ENCODE measurements around the gene OSBPL2.

Gene OSBPL2

DNA sequence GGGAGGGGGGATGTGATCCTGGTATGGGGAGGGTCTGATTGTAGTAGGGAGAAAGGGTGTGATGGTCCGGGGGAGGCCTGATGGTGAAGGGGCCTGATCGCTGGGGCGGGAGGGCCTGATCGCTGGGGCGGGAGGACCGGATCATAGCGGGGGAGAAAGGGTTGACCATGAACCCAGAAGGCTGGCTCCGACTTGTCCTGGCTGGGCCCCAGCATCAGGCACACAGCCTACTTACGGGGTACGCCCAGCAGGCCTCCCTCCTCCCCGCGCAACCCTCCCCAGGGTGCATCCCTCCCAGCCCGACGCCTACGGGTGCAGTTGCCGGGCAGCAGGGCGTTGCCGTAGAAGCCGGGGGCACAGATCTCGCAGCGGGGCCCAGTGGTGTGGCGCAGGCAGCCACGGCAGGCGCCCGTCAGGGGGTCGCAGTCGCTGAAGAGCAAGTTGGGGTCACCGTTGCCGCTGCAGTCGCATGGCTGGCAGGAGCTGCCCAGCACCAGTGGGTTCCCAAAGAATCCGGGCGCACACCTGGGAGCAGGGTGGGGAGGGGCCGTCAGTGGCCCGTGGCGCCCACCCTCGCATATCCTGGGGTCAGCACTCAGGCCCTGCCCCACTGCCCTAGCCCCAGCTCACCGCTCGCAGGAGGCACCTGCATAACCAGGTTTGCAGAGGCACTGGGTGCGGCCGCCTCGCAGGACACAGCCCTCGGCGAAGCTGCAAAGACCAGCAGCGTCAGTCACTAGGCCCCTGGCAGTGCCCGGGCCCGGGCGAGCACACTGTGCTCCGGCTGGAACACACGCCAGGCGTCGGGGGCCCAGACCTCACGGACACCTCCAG lies 85.0 kb downstream of the OSBPL2 start:
- FAIRE-seq: no peak
- TF ChIP-seq TAF1 (IDR thresholded peaks at IDR 0.05; ENCODE audit: borderline replicate concordance, low read depth, low read length) (no peak), POLR2AphosphoS5 (IDR thresholded peaks at IDR 0.05; ENCODE audit: low read depth, low read length) (no peak), POLR2A (IDR thresholded peaks at IDR 0.05; ENCODE audit: low read depth, low read length) (no peak)
- no peak for DNase-seq (ENCODE audit: insufficient read length)

DNA sequence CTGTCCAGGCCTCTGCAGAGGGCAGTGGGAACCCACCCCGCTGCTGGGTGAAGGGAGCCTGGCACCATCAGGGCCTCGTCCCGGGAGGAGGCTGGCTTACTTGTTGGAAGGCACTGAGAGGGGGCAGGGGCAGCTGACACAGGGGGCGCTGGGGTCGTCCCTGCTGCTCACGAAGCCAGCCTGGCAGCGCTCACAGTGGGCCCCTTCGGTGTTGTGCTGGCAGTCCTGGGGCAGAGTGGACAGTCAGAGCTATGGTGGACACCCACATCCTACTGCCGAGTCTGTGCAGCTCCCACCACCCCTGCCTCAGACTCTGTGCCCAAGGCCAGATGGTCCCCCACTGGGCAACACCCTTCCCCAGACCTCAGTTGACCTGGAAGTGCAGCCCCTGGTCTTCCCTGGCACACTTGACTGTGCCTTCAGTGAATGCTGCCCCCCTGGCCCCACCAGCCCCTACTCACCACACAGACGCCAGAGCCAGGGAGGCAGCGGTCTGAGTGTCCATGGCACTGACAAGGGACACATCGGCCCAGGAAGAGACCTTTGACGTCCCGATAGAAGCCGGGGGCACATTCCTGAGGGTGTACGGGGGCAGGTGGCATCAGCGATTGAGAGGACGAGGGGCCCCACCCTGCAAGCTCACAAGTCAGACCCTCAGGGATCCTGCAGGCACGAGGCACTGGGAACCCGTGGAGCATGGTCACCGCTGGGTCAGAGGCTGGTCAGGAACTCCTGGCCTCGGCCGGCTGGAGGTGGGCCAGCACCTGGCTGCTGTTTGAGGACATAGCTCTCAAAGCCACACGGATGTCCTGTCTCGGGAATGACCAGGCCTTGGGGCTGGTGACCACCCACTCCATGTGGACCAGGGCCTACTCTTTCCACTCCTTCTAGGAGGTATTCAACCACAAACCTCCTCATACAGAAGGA lies 85.9 kb downstream of the OSBPL2 start:
- DNase-seq (ENCODE audit: insufficient read length) (no peak), FAIRE-seq (no peak)
- TF ChIP-seq POLR2AphosphoS5 (IDR thresholded peaks at IDR 0.05; ENCODE audit: low read depth, low read length) (no peak), TAF1 (IDR thresholded peaks at IDR 0.05; ENCODE audit: borderline replicate concordance, low read depth, low read length) (no peak), POLR2A (IDR thresholded peaks at IDR 0.05; ENCODE audit: low read depth, low read length) (no peak)

DNA sequence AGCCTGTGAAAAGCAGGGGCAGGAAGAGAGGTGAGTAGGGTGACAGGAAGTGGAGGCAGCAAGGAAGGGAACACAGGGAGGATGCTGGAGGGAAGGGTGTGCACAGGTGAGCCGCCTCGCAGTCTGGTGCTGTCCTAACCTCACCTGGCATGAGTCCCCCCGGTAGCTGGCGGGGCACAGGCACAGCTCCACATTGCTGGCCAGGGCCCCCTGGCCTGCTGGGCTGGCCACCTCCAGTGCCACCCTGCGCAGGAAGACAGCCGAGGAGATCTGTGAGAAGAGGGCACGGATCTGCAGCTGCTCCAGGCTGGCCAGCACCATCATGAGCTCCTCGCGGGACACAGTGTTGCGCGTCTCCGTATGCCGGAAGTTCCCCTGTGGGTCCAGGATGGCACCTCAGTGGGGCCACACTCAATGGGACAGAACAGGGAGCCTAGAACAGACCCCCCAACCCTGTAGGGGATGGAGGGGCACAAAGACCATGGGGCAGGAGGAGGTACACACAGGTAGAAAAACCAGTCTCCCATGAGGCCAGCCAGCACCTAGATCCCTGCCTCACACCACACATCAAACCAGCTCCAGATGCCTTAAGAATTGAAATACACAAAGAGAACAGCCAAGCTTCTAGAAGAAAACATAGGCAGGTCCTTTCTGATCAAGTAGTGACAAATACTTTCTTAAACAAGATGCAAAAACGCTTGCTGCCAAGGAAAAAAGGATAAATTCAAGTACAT lies 87.0 kb downstream of the OSBPL2 start:
- TF ChIP-seq TAF1 (IDR thresholded peaks at IDR 0.05; ENCODE audit: borderline replicate concordance, low read depth, low read length) (no peak), POLR2A (IDR thresholded peaks at IDR 0.05; ENCODE audit: low read depth, low read length) (no peak), POLR2AphosphoS5 (IDR thresholded peaks at IDR 0.05; ENCODE audit: low read depth, low read length) (no peak)
- FAIRE-seq: no peak
- DNase-seq (ENCODE audit: insufficient read length): no peak

DNA sequence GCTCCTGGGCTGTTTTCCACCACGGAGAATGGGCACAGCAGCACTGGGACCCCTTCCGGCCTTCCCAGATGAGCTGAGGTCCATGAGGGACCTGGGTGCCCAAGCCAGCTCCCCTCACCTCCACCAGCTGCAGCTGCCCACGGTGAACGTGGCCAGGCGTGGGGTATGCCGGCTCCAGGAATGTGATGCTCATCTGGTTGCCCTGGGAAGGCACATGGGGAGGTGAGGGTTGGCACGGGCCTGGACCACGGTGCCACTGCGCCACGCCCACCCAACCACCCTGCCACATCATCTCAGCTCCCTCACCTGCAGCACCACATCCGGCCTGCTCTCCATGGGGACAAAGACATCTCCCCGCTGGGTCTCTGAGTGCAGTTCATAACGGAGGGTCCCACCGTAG lies 88.2 kb downstream of the OSBPL2 start:
- FAIRE-seq: no peak
- TF ChIP-seq POLR2AphosphoS5 (IDR thresholded peaks at IDR 0.05; ENCODE audit: low read depth, low read length): no peak
- no peak for TF ChIP-seq TAF1 (IDR thresholded peaks at IDR 0.05; ENCODE audit: borderline replicate concordance, low read depth, low read length)
- TF ChIP-seq POLR2A (IDR thresholded peaks at IDR 0.05; ENCODE audit: low read depth, low read length): no peak

DNA sequence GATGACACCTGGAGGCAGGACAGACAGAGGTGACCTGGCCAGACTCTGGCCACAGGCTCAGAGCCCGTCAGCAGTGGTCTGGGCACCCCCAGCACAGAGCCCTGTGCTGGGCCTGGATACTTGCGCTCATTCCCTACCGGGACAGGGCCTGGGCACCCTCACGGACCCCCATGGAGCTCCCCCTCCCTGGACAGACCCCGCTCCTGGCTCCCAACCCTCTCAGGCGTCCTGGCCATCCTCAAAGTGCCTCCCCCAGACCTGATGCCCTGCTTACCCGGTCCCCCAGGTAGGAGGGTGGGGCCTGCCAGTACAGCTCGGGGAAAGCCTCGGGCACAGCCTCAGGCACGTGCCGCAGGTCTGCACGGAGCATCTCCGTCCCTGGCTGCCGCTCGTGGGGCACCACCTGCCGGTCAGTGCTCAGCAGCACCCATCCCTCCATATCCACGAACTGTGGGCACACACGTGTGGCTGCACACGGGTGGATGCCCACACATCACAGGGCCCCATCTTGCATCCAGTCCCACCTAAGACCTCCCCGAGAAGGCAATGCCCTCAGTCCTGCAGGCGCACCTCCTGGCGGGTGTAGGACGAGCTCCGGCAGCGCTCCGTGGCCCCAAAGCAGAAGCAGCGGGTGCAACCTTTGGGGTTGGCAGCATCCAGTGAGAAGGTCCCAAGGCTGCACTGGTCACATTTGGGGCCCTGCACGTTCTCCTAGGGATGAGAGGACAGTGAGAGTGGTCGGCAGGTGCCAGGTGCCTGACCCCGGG lies 88.8 kb downstream of the OSBPL2 start:
- DNase-seq (ENCODE audit: insufficient read length): no peak
- no peak for TF ChIP-seq TAF1 (IDR thresholded peaks at IDR 0.05; ENCODE audit: borderline replicate concordance, low read depth, low read length)
- TF ChIP-seq POLR2A (IDR thresholded peaks at IDR 0.05; ENCODE audit: low read depth, low read length): no peak
- TF ChIP-seq POLR2AphosphoS5 (IDR thresholded peaks at IDR 0.05; ENCODE audit: low read depth, low read length): no peak
- FAIRE-seq: no peak

More for the DNA sequence above, 88.2 kb downstream of the OSBPL2 start:
- DNase-seq (ENCODE audit: insufficient read length): no peak

DNA sequence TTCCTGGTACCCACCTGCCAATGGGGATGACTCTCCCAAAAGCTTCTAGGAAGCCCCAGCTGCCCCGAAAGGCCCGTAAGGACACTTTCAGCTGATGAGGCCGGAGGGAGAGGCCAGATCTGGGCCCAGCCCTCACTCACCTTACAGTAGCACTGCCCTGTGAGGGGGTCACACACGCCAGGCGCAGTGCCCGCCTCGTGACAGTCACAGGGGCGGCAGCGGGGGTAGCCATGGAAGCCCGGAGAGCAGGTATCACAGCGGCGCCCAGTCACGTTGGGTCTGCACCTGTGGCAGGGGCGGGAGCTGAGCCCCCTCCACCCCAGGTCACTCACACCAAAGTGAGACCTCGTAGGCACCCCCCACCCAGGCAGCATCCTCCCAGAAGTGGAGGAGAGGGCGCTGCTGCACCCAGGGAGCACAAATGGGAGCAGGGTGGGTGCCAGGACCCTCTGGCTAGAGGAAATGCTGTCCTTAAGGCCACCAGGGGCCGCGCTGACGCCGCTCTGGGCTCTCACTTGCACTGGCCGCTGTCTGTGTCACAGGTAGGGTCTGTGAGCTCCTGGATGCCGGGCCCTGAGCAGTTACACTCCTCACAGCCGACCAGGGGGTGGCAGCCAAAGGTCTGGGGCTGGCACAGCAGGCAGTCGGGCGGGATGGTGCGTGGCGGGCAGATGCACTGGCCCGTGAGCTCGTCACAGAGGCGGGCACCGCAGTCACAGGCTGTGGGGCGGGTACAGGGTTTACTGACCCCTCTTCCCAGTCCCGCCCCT lies 89.6 kb downstream of the OSBPL2 start:
- FAIRE-seq (no peak), DNase-seq (ENCODE audit: insufficient read length) (no peak)
- TF ChIP-seq POLR2A (IDR thresholded peaks at IDR 0.05; ENCODE audit: low read depth, low read length) (no peak), TAF1 (IDR thresholded peaks at IDR 0.05; ENCODE audit: borderline replicate concordance, low read depth, low read length) (no peak), POLR2AphosphoS5 (IDR thresholded peaks at IDR 0.05; ENCODE audit: low read depth, low read length) (no peak)

DNA sequence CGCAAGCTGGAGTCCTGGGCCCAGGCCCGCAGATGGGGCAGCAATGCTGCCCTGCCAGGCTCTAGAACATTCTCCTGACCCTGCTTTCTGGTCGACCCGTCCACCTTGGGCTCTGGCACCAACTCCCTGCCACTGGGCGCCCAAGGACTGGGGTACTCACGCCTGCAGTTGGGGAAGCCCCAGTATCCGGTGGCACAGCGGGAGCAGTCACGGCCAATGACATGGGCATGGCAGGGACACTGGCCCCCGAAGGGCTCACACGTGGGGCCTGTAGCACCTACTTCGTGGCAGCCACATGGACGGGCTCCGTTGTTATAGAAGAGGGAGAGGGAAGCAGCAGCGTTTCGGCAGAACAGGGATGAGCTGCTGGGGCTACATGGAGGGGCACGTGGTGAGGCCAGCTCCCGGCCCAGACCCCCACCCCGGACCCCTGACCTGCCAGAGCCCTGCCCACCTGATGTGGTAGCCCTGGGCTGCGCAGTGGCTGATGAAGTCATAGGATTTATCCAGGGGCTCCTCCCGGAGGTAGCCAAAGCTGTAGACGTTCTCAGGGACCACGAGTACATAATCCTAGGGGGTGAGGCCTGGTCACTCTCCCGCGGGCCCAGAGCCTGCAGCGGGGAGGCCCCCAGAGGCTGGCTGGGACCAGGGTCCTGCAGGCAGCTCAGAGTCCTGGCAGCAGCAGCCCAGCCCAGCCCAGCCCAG lies 90.5 kb downstream of the OSBPL2 start:
- TF ChIP-seq POLR2AphosphoS5 (IDR thresholded peaks at IDR 0.05; ENCODE audit: low read depth, low read length) (no peak), TAF1 (IDR thresholded peaks at IDR 0.05; ENCODE audit: borderline replicate concordance, low read depth, low read length) (no peak), POLR2A (IDR thresholded peaks at IDR 0.05; ENCODE audit: low read depth, low read length) (no peak)
- no peak for DNase-seq (ENCODE audit: insufficient read length)
- no peak for FAIRE-seq

DNA sequence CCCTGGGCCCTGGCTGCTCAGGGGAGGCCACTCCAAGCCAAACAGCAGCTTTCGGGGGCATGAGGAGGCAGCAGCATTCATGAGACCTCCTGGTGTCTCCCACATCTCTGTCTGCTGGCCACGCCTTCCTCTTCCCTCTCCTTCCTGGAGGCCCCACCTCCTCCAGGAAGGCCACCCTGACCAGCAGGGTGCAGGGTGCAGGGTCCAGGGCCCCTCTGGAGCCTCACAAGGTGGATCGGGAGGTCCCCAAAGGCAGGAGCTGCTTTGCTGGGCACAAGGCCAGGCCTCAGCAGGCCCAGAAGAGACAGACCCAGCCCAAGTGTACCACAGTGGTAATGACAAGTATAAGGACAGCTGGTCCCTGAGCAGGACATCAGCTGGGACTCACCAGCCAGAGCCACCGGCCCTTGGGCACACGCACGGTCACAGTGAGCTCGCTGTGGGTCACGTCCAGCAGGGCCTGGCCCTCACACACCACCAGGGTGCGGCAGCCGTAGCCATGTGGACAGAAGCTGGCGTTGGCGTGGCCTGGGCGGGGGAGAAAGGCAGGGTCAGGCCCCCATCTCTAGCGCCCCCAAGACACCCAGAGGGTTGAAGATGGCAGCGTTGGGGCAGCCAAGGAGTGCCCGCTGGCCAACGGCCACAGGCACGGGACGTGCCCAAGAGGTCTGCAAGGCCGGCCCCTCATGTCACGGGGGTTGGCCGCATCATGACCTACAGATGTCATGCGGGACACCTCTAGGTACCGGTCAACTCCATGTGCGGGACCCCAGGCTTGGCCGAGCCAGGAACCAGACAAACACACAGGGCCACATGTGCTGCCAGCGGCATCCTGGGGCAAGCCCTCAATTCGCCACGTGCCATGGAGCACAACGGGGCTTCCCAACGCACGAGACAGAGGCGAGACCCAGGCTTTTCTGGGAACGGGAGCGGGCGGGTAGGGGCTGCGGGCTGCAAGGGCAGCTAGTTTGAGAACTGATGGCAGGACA lies 91.4 kb downstream of the OSBPL2 start:
- TF ChIP-seq POLR2AphosphoS5 (IDR thresholded peaks at IDR 0.05; ENCODE audit: low read depth, low read length) (no peak), POLR2A (IDR thresholded peaks at IDR 0.05; ENCODE audit: low read depth, low read length) (no peak), TAF1 (IDR thresholded peaks at IDR 0.05; ENCODE audit: borderline replicate concordance, low read depth, low read length) (no peak)
- FAIRE-seq (no peak), DNase-seq (ENCODE audit: insufficient read length) (no peak)
